Measurements from ENCODE around the gene CYP2A6.

GRCh38 chr19:40804783-40805242, 45.4 kb downstream of the CYP2A6 start:
- no peak for TF ChIP-seq POLR2A (IDR thresholded peaks at IDR 0.05)
- TF ChIP-seq, protein P1, sequence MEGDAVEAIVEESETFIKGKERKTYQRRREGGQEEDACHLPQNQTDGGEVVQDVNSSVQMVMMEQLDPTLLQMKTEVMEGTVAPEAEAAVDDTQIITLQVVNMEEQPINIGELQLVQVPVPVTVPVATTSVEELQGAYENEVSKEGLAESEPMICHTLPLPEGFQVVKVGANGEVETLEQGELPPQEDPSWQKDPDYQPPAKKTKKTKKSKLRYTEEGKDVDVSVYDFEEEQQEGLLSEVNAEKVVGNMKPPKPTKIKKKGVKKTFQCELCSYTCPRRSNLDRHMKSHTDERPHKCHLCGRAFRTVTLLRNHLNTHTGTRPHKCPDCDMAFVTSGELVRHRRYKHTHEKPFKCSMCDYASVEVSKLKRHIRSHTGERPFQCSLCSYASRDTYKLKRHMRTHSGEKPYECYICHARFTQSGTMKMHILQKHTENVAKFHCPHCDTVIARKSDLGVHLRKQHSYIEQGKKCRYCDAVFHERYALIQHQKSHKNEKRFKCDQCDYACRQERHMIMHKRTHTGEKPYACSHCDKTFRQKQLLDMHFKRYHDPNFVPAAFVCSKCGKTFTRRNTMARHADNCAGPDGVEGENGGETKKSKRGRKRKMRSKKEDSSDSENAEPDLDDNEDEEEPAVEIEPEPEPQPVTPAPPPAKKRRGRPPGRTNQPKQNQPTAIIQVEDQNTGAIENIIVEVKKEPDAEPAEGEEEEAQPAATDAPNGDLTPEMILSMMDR (IDR thresholded peaks at IDR 0.05) = peak in 1 of 6 experiments; percentile 2

Measured in adrenal gland (tissue), 5 donors.